Activated naive CD4-positive, alpha-beta T cell treated with anti-CD3 and anti-CD28 coated beads, Interleukin-2, amount 50 U/mL, for 72 hours (primary cell): ENCODE results near the gene CDHR1. TPM values are rescaled to one million over a fixed set of nuclear protein-coding genes. Genes with fewer than 3 reads are reported as not detected.
A peak's percentile ranks its signal among the peaks of the same experiment; 100 is the strongest.
"Not testable (repeated sequence)": the region's sequence is repeated elsewhere in the genome, so short reads cannot be mapped to it uniquely, and the experiment has no call there.

Experiments used
- ATAC-seq, 2 donors: fragments of 150-1000 bp; cut with Tn5 transposase; 2 replicates each; pipeline ENCODE4 v1.10.0; 2021; ENCODE audit warnings: mild to moderate bottlenecking in 2 of 2, moderate library complexity in 2 of 2
- DNase-seq, 2 donors: peaks; one replicate each; pipeline ENCODE4 v3.0.0; 2021 to 2022; ENCODE audit warnings: low spot score in 2 of 2
- H3K27ac Mint-ChIP-seq, 2 donors: one replicate each; pipeline ENCODE4 v1.8.0; 2022; ENCODE audit warnings: mild to moderate bottlenecking in 2 of 2, mixed read lengths in 2 of 2
- H3K36me3 Mint-ChIP-seq, 2 donors: one replicate each; pipeline ENCODE4 v1.8.0; 2022; ENCODE audit warnings: mixed read lengths in 2 of 2
- H3K9me3 Mint-ChIP-seq, 2 donors: one replicate each; pipeline ENCODE4 v1.8.0; 2022; ENCODE audit warnings: mixed read lengths in 2 of 2
- total RNA-seq, 2 donors: library from RNA; stranded (reverse); gene quantifications; one replicate each; pipeline ENCODE4 v1.2.3, GENCODE V29; 2022

Gene CDHR1
- total RNA-seq, 2 donors from 2014 or later: 0.64 to 1.1 TPM

- not testable (repeated sequence) for H3K9me3 Mint-ChIP-seq, ATAC-seq, DNase-seq, H3K36me3 Mint-ChIP-seq, H3K27ac Mint-ChIP-seq
These were observed 23.1 kb upstream of the CDHR1 start for GRCh38 chr10:84171237-84171636.

- not testable (repeated sequence) for ATAC-seq, H3K36me3 Mint-ChIP-seq, DNase-seq, H3K27ac Mint-ChIP-seq, H3K9me3 Mint-ChIP-seq
These were observed 22.5 kb upstream of the CDHR1 start for GRCh38 chr10:84171700-84172466.

- ATAC-seq: no peak
- no peaks in the 10 kb centered on the region for H3K36me3 Mint-ChIP-seq
- H3K27ac Mint-ChIP-seq: no peak overlapping the region
- no peak for DNase-seq
- H3K9me3 Mint-ChIP-seq: no peaks in the 10 kb centered on the region
These were observed 21.6 kb upstream of the CDHR1 start for GRCh38 chr10:84172467-84173356.

DNA sequence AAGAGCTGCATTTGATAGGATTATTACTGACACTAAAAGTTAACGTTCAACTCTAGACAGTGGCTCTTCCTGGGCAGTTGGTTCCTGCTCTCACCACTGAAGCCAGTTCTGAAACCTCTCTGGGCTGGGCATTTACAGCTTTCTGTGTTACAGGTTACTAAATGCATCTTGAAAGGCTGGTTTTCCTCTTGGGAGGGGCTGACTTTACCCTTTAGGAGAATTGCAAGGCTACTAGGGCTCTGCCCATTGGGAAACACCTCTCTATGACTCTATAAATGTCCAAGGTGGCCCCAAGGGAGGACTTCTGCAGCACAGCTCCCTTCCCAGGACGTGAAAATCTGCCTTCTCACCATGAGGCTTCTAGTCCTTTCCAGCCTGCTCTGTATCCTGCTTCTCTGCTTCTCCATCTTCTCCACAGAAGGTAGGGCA, 20.8 kb upstream of the CDHR1 start, which contains the start of gene GPR15LG:
GPR15LG (plus strand) TSS at position 301 of the 429 bp plus-strand sequence; CDS start at position 352, 51 bp downstream.
- H3K27ac Mint-ChIP-seq: no peak within 1 kb of the TSS
- ATAC-seq: no peak
- H3K36me3 Mint-ChIP-seq: no peaks in the 10 kb centered on the region
- no peaks in the 10 kb centered on the region for H3K9me3 Mint-ChIP-seq
- no peak for DNase-seq

- ATAC-seq (no peak), DNase-seq (no peak)
- Mint-ChIP-seq H3K36me3 (no peaks in the 10 kb centered on the region), H3K9me3 (no peaks in the 10 kb centered on the region), H3K27ac (no peak overlapping the region)
These were observed 18.9 kb upstream of the CDHR1 start for GRCh38 chr10:84175436-84175835.

GRCh38 chr10:84176351-84176750, 18.0 kb upstream of the CDHR1 start:
- ATAC-seq (no peak), DNase-seq (no peak)
- H3K27ac Mint-ChIP-seq: peak overlapping the region in 1 of 2 donors; percentile 20

GRCh38 chr10:84176836-84177474, 17.4 kb upstream of the CDHR1 start:
- no peaks in the 10 kb centered on the region for H3K9me3 Mint-ChIP-seq
- ATAC-seq (peak; percentile 25 to 46), DNase-seq (no peak)
- H3K36me3 Mint-ChIP-seq: no peaks in the 10 kb centered on the region
- H3K27ac Mint-ChIP-seq: peak overlapping the region in 1 of 2 donors; percentile 20

More at GRCh38 chr10:84176351-84176750, 18.0 kb upstream of the CDHR1 start:
- Mint-ChIP-seq H3K36me3 (no peaks in the 10 kb centered on the region), H3K9me3 (no peaks in the 10 kb centered on the region)

DNA sequence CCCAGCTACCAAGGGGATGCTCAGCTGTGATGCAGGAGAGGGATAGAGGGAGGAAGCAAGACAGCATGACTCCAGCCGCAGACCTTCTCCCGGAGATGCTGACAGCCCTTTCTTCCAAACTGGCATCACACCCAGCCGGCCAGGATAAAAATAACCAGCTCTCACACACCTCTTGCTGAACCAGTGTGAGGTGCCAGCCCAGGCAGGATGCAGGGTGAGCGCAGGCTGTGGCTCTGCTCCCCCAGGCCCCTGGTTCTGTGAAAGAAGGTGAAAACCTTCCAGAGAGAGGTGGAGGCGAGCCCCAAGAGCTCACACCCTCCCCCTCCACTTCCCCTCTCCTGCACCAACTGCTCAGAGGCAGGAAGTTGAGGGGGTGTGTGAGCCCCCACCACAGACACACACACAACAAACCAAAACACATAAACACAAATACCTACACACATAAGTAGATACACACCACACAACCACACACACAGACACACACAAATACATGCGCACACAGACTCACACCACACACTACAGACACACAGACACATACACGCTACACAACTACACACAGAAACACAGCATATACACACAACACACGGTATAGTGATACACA, 16.7 kb upstream of the CDHR1 start:
- DNase-seq (no peak), ATAC-seq (peak; percentile 63 to 67)
- Mint-ChIP-seq H3K36me3 (no peaks in the 10 kb centered on the region), H3K9me3 (no peaks in the 10 kb centered on the region), H3K27ac (no peak overlapping the region)

DNA sequence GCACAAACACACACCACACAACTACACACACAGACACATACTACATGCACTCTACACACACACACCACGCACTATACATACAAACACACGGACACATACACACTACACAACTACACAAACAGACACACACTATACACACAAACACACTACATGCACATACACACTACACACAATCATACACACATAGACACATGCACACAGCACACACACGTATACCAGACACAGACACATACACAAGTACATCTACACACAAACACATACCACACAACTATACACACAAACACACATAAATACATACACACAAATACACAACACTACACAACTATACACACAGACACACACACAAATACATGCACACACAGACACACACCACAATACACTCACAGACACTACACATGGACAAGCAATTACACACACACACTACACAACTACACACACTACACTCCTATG, 16.2 kb upstream of the CDHR1 start:
- no peak for ATAC-seq
- H3K9me3 Mint-ChIP-seq: no peaks in the 10 kb centered on the region

GRCh38 chr10:84179059-84179710, 15.2 kb upstream of the CDHR1 start:
- DNase-seq (no peak), ATAC-seq (peak; percentile 49 to 51)
- Mint-ChIP-seq H3K36me3 (no peaks in the 10 kb centered on the region), H3K9me3 (no peaks in the 10 kb centered on the region), H3K27ac (no peak overlapping the region)

More for the DNA sequence above, 16.2 kb upstream of the CDHR1 start:
- H3K27ac Mint-ChIP-seq: no peak overlapping the region
- DNase-seq: no peak
- H3K36me3 Mint-ChIP-seq: no peaks in the 10 kb centered on the region

DNA sequence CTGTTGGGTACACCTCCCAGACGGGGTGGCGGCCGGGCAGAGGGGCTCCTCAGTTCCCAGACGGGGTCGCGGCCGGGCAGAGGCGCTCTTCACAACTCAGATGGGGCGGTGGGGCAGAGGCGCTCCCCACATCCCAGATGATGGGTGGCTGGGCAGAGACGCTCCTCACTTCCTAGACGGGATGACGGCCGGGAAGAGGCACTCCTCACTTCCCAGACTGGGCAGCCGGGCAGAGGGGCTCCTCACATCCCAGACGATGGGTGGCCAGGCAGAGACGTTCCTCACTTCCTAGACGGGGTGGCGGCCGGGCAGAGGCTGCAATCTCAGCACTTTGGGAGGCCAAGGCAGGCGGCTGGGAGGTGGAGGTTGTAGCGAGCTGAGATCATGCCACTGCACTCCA, 14.0 kb upstream of the CDHR1 start:
- not testable (repeated sequence) for H3K36me3 Mint-ChIP-seq, H3K27ac Mint-ChIP-seq, ATAC-seq, DNase-seq, H3K9me3 Mint-ChIP-seq

DNA sequence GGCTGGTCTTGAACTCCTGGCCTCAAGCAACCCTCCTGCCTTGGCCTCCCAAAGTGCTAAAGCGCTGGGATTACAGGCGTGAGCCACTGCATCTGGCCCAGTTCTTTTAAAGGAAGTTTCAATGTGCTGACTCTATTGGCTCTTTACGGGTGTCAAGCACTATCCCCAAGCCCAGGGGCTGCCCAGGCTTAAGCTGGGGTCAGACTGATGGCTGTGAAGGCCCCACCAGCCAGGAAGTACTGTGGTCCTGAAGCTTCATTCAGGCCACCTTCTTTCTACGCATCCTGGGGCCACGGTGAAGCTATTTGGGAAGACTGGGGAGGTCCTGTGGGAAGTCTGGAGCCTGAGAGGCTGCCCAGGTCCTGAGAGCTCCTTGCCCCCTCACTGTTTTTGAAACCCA, 12.7 kb upstream of the CDHR1 start:
- H3K27ac Mint-ChIP-seq: no peak overlapping the region
- H3K36me3 Mint-ChIP-seq: no peaks in the 10 kb centered on the region
- no peaks in the 10 kb centered on the region for H3K9me3 Mint-ChIP-seq
- DNase-seq: no peak
- no peak for ATAC-seq

- DNase-seq: peak in 1 of 2 donors; percentile 31
- Mint-ChIP-seq H3K9me3 (no peaks in the 10 kb centered on the region), H3K36me3 (no peaks in the 10 kb centered on the region), H3K27ac (no peak overlapping the region)
- no peak for ATAC-seq
These were observed 9.8 kb upstream of the CDHR1 start for GRCh38 chr10:84184517-84184916.

DNA sequence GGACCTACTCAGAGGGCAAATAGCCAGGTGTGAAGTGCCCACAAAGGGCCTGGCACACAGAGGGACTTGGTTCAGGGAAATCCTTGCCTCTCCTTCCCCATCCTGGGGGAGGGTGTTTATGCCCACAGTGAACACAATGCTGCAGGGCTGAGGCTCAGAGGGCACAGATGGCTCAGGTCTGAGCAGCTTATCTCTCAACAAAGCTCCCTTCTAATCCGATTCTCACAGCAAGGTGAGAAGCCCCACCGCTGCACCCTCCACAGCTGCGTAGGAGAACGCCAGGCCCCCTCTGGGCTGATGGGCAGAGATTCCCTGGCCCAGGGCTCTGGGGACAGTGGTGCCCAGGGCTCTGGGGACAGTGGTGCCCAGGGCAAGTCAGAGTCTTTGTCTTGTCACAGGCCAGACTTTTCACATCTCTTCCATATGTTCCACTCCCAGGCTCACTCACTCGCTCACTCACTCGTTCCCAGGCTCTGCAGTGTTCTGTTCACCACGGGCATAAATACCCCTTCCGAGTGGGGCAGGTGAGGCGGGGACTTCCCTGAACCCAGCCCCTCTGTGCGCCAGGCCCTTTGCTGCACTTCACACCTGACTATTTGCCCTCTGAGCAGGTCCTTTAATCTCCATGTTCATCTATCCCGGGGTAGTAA, 8.7 kb upstream of the CDHR1 start:
- H3K36me3 Mint-ChIP-seq: no peaks in the 10 kb centered on the region
- no peak for ATAC-seq
- no peaks in the 10 kb centered on the region for H3K9me3 Mint-ChIP-seq
- DNase-seq: no peak
- no peak overlapping the region for H3K27ac Mint-ChIP-seq

- Mint-ChIP-seq H3K36me3 (no peaks in the 10 kb centered on the region), H3K27ac (no peak overlapping the region), H3K9me3 (no peaks in the 10 kb centered on the region)
- ATAC-seq: no peak
- no peak for DNase-seq
These were observed 5.5 kb upstream of the CDHR1 start for GRCh38 chr10:84188815-84189214.

DNA sequence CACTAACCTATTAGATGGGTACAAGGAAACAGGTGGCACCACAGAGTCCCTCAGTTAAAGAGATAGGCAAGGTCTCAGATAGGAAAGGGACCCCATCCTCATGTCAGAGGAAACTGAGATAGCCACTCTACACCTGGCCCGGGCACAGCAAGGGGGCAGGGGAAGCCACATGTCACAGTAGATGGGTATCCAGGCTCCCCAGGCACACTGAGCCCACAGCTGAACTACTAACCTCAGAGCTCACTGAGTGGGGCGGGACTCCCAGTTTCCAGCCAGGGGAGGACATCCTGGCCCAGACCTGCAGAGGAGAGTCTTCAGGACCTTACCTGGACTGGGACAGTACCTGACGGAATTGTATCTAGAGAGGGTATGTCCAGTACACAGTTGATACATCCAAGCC, 3.7 kb upstream of the CDHR1 start:
- no peak overlapping the region for H3K27ac Mint-ChIP-seq

More for the DNA sequence above, 3.7 kb upstream of the CDHR1 start:
- Mint-ChIP-seq H3K9me3 (no peaks in the 10 kb centered on the region), H3K36me3 (no peaks in the 10 kb centered on the region)
- ATAC-seq (no peak), DNase-seq (no peak)
